ENCODE results near the gene SGMS1.

SGMS1 gene

DNA sequence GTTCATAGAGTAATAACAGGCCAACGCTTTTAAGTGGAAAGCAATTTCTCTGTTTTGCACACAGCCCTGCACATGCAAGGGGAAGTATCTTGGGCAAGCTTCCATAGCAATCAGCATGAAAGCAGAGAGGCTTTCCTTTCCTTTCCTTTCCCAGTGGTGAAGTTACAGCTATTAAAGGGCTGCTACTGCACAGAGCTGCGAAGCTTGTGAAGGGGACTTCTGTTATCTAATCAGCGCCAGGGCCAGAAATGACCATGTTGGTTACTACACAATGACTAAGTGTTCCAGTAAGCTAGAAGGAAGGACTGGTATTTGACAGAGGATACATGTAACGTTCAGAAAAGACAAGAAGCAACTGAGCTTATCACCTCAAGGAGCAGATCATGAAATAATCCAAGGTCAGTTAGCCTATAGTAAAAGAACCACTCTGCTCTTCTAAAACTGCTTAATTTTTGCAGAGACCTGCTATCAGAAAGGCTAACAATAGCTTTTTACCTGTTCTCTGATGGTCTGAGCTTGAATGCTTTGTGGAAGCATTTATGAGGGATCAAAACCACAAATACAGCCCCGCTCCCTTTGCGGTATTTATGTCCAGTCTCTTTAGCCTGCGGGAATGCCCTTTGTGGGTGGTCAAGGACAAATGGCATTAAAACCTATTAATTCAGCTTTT is 45.9 kb downstream of the SGMS1 start:
- H2BK5ac ChIP-seq (ENCODE audit: low read length): no peak overlapping the region
- H3K4ac ChIP-seq (ENCODE audit: low read length): no peak overlapping the region
- no peak overlapping the region for H3K23ac ChIP-seq (ENCODE audit: low read depth, low read length, poor library complexity)
- no peak overlapping the region for H2AFZ ChIP-seq (ENCODE audit: low read length)
- no peak overlapping the region for H2BK120ac ChIP-seq (ENCODE audit: low read depth, low read length)
- H3K4me3 ChIP-seq (ENCODE audit: low read length in 2 of 2): no peak overlapping the region
- no peak overlapping the region for H2BK15ac ChIP-seq (ENCODE audit: low read length)
- no peaks in the 10 kb centered on the region for H3K36me3 ChIP-seq (replicated peaks in 1 of 2; ENCODE audit: control insufficient read depth in 2 of 2, insufficient read depth in 2 of 2, low read length in 2 of 2)
- H4K91ac ChIP-seq (ENCODE audit: low read depth, low read length, poor library complexity): no peak overlapping the region
- H3K4me2 ChIP-seq (ENCODE audit: insufficient read depth, low read length, poor library complexity, severe bottlenecking): no peak overlapping the region
- WGBS, 2 donors (ENCODE audit: extremely low coverage in 2 of 2, insufficient read length in 2 of 2, insufficient replicate concordance in 1 of 2): no CpG with 5 or more reads among the region's 7 CpGs
- H3K9ac ChIP-seq (ENCODE audit: low read depth, low read length, poor library complexity): no peak overlapping the region
- DNase-seq (ENCODE audit: low spot score): no peak
- no peak overlapping the region for H3K14ac ChIP-seq (ENCODE audit: low read length)
- H3K27me3 ChIP-seq (ENCODE audit: control insufficient read depth in 3 of 3, insufficient read depth in 3 of 3, low read depth in 1 of 3, low read length in 3 of 3): no peaks in the 10 kb centered on the region
- H3K79me1 ChIP-seq (ENCODE audit: low read depth, low read length): peaks cover 2% of the 10 kb centered on the region
- H3K9me3 ChIP-seq (replicated peaks in 1 of 2; ENCODE audit: control insufficient read depth in 2 of 2, insufficient read depth in 1 of 2, low read depth in 1 of 2, low read length in 2 of 2): no peaks in the 10 kb centered on the region
- H2BK12ac ChIP-seq (ENCODE audit: low read length): no peak overlapping the region
- H3K4me1 ChIP-seq (ENCODE audit: control insufficient read depth in 2 of 2, insufficient read depth in 1 of 2, low read depth in 1 of 2, low read length in 2 of 2): peaks cover 0 to 1% of the 10 kb centered on the region in 2 donors
- H4K8ac ChIP-seq (ENCODE audit: low read depth, low read length): no peak overlapping the region
- H2AK5ac ChIP-seq (ENCODE audit: low read depth, low read length): no peak overlapping the region
- H3K18ac ChIP-seq (ENCODE audit: low read length): no peak overlapping the region
- no peak overlapping the region for H3K27ac ChIP-seq (replicated peaks; ENCODE audit: low read length)

DNA sequence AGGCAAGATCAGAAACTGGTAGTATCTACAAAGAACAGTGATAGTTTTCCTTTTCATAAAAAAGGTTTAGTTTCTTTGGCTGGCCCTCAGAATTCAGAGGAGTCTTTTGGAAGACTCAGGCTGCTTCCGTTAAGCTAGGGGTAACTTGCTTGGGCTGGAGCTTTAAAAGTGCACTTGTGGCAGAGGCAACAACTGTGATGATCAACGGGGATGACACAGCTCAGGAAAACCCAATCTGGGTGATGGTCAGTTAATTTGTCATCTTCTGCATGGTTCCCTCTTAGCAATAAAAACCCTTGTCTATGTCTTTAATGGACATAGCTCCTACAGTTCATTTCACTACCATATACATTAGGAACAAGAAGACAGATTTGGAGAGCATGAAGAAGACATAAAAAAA is 46.7 kb downstream of the SGMS1 start:
- Histone ChIP-seq H3K4me3 (ENCODE audit: low read length in 2 of 2) (no peak overlapping the region), H2BK12ac (ENCODE audit: low read length) (no peak overlapping the region), H3K4me2 (ENCODE audit: insufficient read depth, low read length, poor library complexity, severe bottlenecking) (no peak overlapping the region), H2AFZ (ENCODE audit: low read length) (no peak overlapping the region), H4K91ac (ENCODE audit: low read depth, low read length, poor library complexity) (no peak overlapping the region), H3K18ac (ENCODE audit: low read length) (no peak overlapping the region), H2BK15ac (ENCODE audit: low read length) (no peak overlapping the region), H3K36me3 (replicated peaks in 1 of 2; ENCODE audit: control insufficient read depth in 2 of 2, insufficient read depth in 2 of 2, low read length in 2 of 2) (no peaks in the 10 kb centered on the region), H3K9me3 (replicated peaks in 1 of 2; ENCODE audit: control insufficient read depth in 2 of 2, insufficient read depth in 1 of 2, low read depth in 1 of 2, low read length in 2 of 2) (no peaks in the 10 kb centered on the region), H3K27me3 (ENCODE audit: control insufficient read depth in 3 of 3, insufficient read depth in 3 of 3, low read depth in 1 of 3, low read length in 3 of 3) (no peaks in the 10 kb centered on the region), H3K4ac (ENCODE audit: low read length) (no peak overlapping the region), H3K23ac (ENCODE audit: low read depth, low read length, poor library complexity) (no peak overlapping the region), H3K9ac (ENCODE audit: low read depth, low read length, poor library complexity) (no peak overlapping the region), H3K14ac (ENCODE audit: low read length) (no peak overlapping the region), H2BK5ac (ENCODE audit: low read length) (no peak overlapping the region), H3K27ac (replicated peaks; ENCODE audit: low read length) (no peak overlapping the region), H2BK120ac (ENCODE audit: low read depth, low read length) (no peak overlapping the region), H3K79me1 (ENCODE audit: low read depth, low read length) (peaks cover 2% of the 10 kb centered on the region), H4K8ac (ENCODE audit: low read depth, low read length) (no peak overlapping the region), H2AK5ac (ENCODE audit: low read depth, low read length) (no peak overlapping the region), H3K4me1 (ENCODE audit: control insufficient read depth in 2 of 2, insufficient read depth in 1 of 2, low read depth in 1 of 2, low read length in 2 of 2) (peaks cover 0 to 4% of the 10 kb centered on the region in 2 donors)
- no peak for DNase-seq (ENCODE audit: low spot score)
- WGBS, 2 donors (ENCODE audit: extremely low coverage in 2 of 2, insufficient read length in 2 of 2, insufficient replicate concordance in 1 of 2): no CpG with 5 or more reads among the region's 2 CpGs

- no peak overlapping the region for H3K9ac ChIP-seq (ENCODE audit: low read depth, low read length, poor library complexity)
- no peak for DNase-seq (ENCODE audit: low spot score)
- no peak overlapping the region for H3K27ac ChIP-seq (replicated peaks; ENCODE audit: low read length)
- peaks cover 0 to 6% of the 10 kb centered on the region in 2 donors for H3K4me1 ChIP-seq (ENCODE audit: control insufficient read depth in 2 of 2, insufficient read depth in 1 of 2, low read depth in 1 of 2, low read length in 2 of 2)
- no peak overlapping the region for H2BK12ac ChIP-seq (ENCODE audit: low read length)
- no peak overlapping the region for H3K4ac ChIP-seq (ENCODE audit: low read length)
- no CpG with 5 or more reads among the region's 4 CpGs for WGBS, 2 donors (ENCODE audit: extremely low coverage in 2 of 2, insufficient read length in 2 of 2, insufficient replicate concordance in 1 of 2)
- no peaks in the 10 kb centered on the region for H3K27me3 ChIP-seq (ENCODE audit: control insufficient read depth in 3 of 3, insufficient read depth in 3 of 3, low read depth in 1 of 3, low read length in 3 of 3)
- peaks cover 2% of the 10 kb centered on the region for H3K79me1 ChIP-seq (ENCODE audit: low read depth, low read length)
- H4K91ac ChIP-seq (ENCODE audit: low read depth, low read length, poor library complexity): no peak overlapping the region
- H3K23ac ChIP-seq (ENCODE audit: low read depth, low read length, poor library complexity): no peak overlapping the region
- H4K8ac ChIP-seq (ENCODE audit: low read depth, low read length): no peak overlapping the region
- H3K9me3 ChIP-seq (replicated peaks in 1 of 2; ENCODE audit: control insufficient read depth in 2 of 2, insufficient read depth in 1 of 2, low read depth in 1 of 2, low read length in 2 of 2): no peaks in the 10 kb centered on the region
- H2BK15ac ChIP-seq (ENCODE audit: low read length): no peak overlapping the region
- H2BK120ac ChIP-seq (ENCODE audit: low read depth, low read length): no peak overlapping the region
- no peak overlapping the region for H2BK5ac ChIP-seq (ENCODE audit: low read length)
- no peak overlapping the region for H3K14ac ChIP-seq (ENCODE audit: low read length)
- no peaks in the 10 kb centered on the region for H3K36me3 ChIP-seq (replicated peaks in 1 of 2; ENCODE audit: control insufficient read depth in 2 of 2, insufficient read depth in 2 of 2, low read length in 2 of 2)
- H2AFZ ChIP-seq (ENCODE audit: low read length): no peak overlapping the region
- H3K4me2 ChIP-seq (ENCODE audit: insufficient read depth, low read length, poor library complexity, severe bottlenecking): no peak overlapping the region
- no peak overlapping the region for H2AK5ac ChIP-seq (ENCODE audit: low read depth, low read length)
- no peak overlapping the region for H3K18ac ChIP-seq (ENCODE audit: low read length)
- no peak overlapping the region for H3K4me3 ChIP-seq (ENCODE audit: low read length in 2 of 2)
Measured at GRCh38 chr10:50576245-50576815, 47.4 kb downstream of the SGMS1 start.

DNA sequence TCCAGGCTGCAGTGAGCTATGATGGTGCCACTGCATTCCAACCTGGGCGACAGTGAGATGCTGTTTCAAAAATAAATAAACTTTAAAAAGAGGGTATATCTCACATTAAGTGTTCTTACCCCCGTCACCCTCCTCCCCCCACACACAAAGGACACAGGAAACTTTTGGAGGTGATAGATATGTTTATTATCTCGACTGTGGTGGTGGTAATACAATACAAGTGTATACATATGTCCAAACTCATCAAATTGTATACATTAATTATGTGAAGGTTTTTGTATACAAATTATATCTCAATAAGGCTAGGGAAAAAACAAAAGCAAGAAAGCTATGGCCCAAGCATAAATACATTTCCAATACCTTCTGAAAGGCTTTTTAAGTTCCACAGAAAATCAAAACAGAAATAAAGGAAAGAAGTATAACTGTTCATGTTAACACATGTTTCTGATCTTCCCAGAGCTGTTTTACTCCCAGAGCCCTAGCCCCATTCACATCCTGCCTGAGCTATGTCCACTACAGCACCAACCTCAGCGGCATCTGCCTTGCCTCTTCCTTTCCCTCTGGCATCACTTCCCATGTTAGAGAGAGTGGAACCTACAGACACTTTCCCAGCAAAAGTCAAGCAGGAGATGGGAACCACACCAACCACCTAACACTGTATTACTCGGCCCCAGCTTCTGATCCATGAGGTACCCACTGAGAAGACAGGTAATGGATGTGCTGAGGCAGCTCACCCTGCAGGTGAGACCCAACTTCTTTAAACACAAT is 48.1 kb downstream of the SGMS1 start:
- WGBS, 2 donors (ENCODE audit: extremely low coverage in 2 of 2, insufficient read length in 2 of 2, insufficient replicate concordance in 1 of 2): no CpG with 5 or more reads among the region's 5 CpGs
- Histone ChIP-seq H3K18ac (ENCODE audit: low read length) (no peak overlapping the region), H3K9me3 (replicated peaks in 1 of 2; ENCODE audit: control insufficient read depth in 2 of 2, insufficient read depth in 1 of 2, low read depth in 1 of 2, low read length in 2 of 2) (no peaks in the 10 kb centered on the region), H3K4me1 (ENCODE audit: control insufficient read depth in 2 of 2, insufficient read depth in 1 of 2, low read depth in 1 of 2, low read length in 2 of 2) (peaks cover 0 to 6% of the 10 kb centered on the region in 2 donors), H3K36me3 (replicated peaks in 1 of 2; ENCODE audit: control insufficient read depth in 2 of 2, insufficient read depth in 2 of 2, low read length in 2 of 2) (no peaks in the 10 kb centered on the region), H3K4ac (ENCODE audit: low read length) (no peak overlapping the region), H3K27me3 (ENCODE audit: control insufficient read depth in 3 of 3, insufficient read depth in 3 of 3, low read depth in 1 of 3, low read length in 3 of 3) (no peaks in the 10 kb centered on the region), H2AFZ (ENCODE audit: low read length) (no peak overlapping the region), H3K23ac (ENCODE audit: low read depth, low read length, poor library complexity) (peak overlapping the region; percentile 40), H2BK15ac (ENCODE audit: low read length) (no peak overlapping the region), H3K4me3 (ENCODE audit: low read length in 2 of 2) (no peak overlapping the region), H3K79me1 (ENCODE audit: low read depth, low read length) (peaks cover 2% of the 10 kb centered on the region), H3K14ac (ENCODE audit: low read length) (no peak overlapping the region), H3K9ac (ENCODE audit: low read depth, low read length, poor library complexity) (no peak overlapping the region), H2BK5ac (ENCODE audit: low read length) (no peak overlapping the region), H2BK12ac (ENCODE audit: low read length) (no peak overlapping the region), H3K4me2 (ENCODE audit: insufficient read depth, low read length, poor library complexity, severe bottlenecking) (no peak overlapping the region), H2BK120ac (ENCODE audit: low read depth, low read length) (no peak overlapping the region), H3K27ac (replicated peaks; ENCODE audit: low read length) (no peak overlapping the region), H4K8ac (ENCODE audit: low read depth, low read length) (no peak overlapping the region), H4K91ac (ENCODE audit: low read depth, low read length, poor library complexity) (no peak overlapping the region), H2AK5ac (ENCODE audit: low read depth, low read length) (no peak overlapping the region)
- DNase-seq (ENCODE audit: low spot score): no peak
